CD8-positive, alpha-beta memory T cell (primary cell): ENCODE measurements around the gene CEP85. TPM values are rescaled to one million over a fixed set of nuclear protein-coding genes. Genes with fewer than 3 reads are reported as not detected.

Experiments used
- CTCF ChIA-PET: fragments of 350-600 bp; sonication (Branson Sonifier 250); formaldehyde crosslinking; loops from one replicate; lab custom pipeline; 2021; ENCODE audit warnings: antibody characterized with exemption; lab: Charles Lee
- POLR2A ChIA-PET: fragments of 350-600 bp; sonication (Branson Sonifier 250); formaldehyde crosslinking; loops from one replicate; lab custom pipeline; 2021; ENCODE audit warnings: antibody characterized with exemption; lab: Charles Lee
- DNase-seq, 5 donors: peaks; one replicate each; pipeline versions ENCODE4 v3.0.0 to v3.0.0-alpha.2; 2020 to 2022; ENCODE audit warnings: mixed read lengths in 1 of 5
- H3K27ac ChIP-seq: one replicate; pipeline ENCODE4 v1.7.0; 2013; ENCODE audit warnings: low read depth, mild to moderate bottlenecking, low read length, moderate library complexity
- H3K27me3 ChIP-seq: 2 replicates; pipeline ENCODE4 v1.7.0; 2013; ENCODE audit warnings: low read length, mild to moderate bottlenecking; ENCODE audit not compliant: insufficient read depth, poor library complexity, severe bottlenecking
- H3K36me3 ChIP-seq: 2 replicates; pipeline ENCODE4 v1.7.0; 2013; ENCODE audit warnings: mild to moderate bottlenecking, low read length, moderate library complexity; ENCODE audit not compliant: insufficient read depth
- H3K4me1 ChIP-seq: 2 replicates; pipeline ENCODE4 v1.7.0; 2013; ENCODE audit warnings: mild to moderate bottlenecking, low read length, moderate library complexity; ENCODE audit not compliant: insufficient read depth
- H3K4me3 ChIP-seq: 2 replicates; pipeline ENCODE4 v1.7.0; 2013; ENCODE audit warnings: mild to moderate bottlenecking, low read length
- H3K9me3 ChIP-seq: 2 replicates; pipeline ENCODE4 v1.7.0; 2013; ENCODE audit warnings: mild to moderate bottlenecking, low read length
- H3K27ac Mint-ChIP-seq, 8 donors: one replicate each; pipeline ENCODE4 v1.8.0; 2020 to 2021; ENCODE audit warnings: mixed read lengths in 8 of 8, mild to moderate bottlenecking in 6 of 8, inconsistent platforms in 3 of 8, moderate library complexity in 3 of 8
- H3K27me3 Mint-ChIP-seq, 2 donors: one replicate each; pipeline ENCODE4 v1.8.0; 2020 to 2021; ENCODE audit warnings: mixed read lengths in 2 of 2, mild to moderate bottlenecking in 1 of 2, moderate library complexity in 1 of 2
- H3K36me3 Mint-ChIP-seq, 3 donors: one replicate each; pipeline ENCODE4 v1.8.0; 2020 to 2021; ENCODE audit warnings: mixed read lengths in 3 of 3, inconsistent platforms in 1 of 3, mild to moderate bottlenecking in 1 of 3
- H3K4me1 Mint-ChIP-seq, 3 donors: one replicate each; pipeline ENCODE4 v1.8.0; 2020 to 2021; ENCODE audit warnings: mixed read lengths in 3 of 3, inconsistent platforms in 1 of 3, mild to moderate bottlenecking in 1 of 3
- H3K4me3 Mint-ChIP-seq, 7 donors: one replicate each; pipeline ENCODE4 v1.8.0; 2020 to 2021; ENCODE audit warnings: mixed read lengths in 7 of 7, mild to moderate bottlenecking in 6 of 7, moderate library complexity in 4 of 7, inconsistent platforms in 2 of 7
- H3K9me3 Mint-ChIP-seq, 5 donors: one replicate each; pipeline ENCODE4 v1.8.0; 2020 to 2022; ENCODE audit warnings: mixed read lengths in 5 of 5, mild to moderate bottlenecking in 3 of 5, moderate library complexity in 2 of 5, inconsistent platforms in 1 of 5
- polyA plus RNA-seq: library from polyadenylated mRNA; unstranded; fragments of 300-500 nt; fragmentation: Illumina TruSeq; gene quantifications from one replicate; pipeline ENCODE4 v1.2.3, GENCODE V29; 2021
- total RNA-seq, 2 experiments: library from RNA; stranded (reverse); gene quantifications; one replicate each; pipeline ENCODE4 v1.2.3, GENCODE V29; 2021

Gene CEP85
- 10 to 100 TPM; 28.8 to 29.7 TPM for total RNA-seq
- polyA plus RNA-seq = 7.7 TPM

DNA sequence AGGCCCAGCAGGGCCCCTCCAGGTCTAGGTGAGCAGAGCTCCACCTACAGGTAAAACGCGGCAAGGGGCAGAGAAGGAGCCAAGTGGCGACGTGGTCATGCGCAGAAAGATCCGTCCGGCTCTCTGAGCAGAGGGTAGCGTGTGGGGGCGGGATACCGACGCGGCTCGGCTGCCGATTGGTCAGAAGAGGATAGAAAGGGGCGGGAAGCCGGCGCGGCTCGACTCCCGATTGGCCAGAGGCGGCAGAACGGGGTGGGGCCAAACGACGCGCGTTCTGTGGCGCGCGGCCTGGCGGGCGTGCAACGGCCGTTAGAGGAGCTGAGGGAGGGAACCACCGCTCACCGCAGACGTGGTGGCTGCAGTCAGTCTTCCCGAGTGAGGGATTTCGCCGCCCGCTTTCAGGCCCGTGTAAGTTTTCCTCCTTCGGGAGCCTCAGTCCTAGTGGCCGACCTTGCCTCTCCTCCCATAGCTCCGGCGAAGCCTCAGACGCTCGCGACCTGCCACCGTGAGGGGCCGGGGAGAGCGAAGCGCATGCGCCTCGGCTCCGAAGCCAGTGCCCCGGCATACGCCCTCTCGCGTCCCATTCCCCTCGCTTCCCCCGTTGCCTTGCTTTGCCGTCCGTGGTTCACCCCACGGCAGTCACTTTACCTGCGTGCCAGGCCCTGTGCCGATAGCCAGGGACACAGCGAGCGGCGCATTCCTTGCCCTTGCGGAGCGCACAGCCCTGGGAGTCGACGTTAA, at the start of gene CEP85:
Gene CEP85 (plus strand): TSS at position 298 of the 741 bp plus-strand sequence. CDS start 5,584 bp downstream, outside the sequence.
- ChIA-PET CTCF (interaction anchor here (0.7 to 5.9 kb wide), 57 partner anchors 10 to 340 kb away, joined by 3 to 87 read pairs (median 4); partner anchors contain the start of genes C1orf232, CD52, CNKSR1 and DHDDS), POLR2A (interaction anchor here (0.5 to 1.5 kb wide), 11 partner anchors 7 to 1471 kb away, joined by 3 to 6 read pairs (median 3); partner anchors contain the start of genes PDIK1L and ZNF593)
- H3K4me3 Mint-ChIP-seq = peak within 1 kb of the TSS; percentile 95 to 99 (median 97)
- H3K27ac Mint-ChIP-seq = peak within 1 kb of the TSS; percentile 91 to 98 (median 96)
- no peaks in the 10 kb centered on the region for H3K9me3 ChIP-seq
- peaks cover 29% of the 10 kb centered on the region for H3K4me1 ChIP-seq
- H3K27me3 Mint-ChIP-seq = peaks cover 0 to 5% of the 10 kb centered on the region in 2 donors
- H3K27me3 ChIP-seq = no peaks in the 10 kb centered on the region
- peaks cover 0 to 5% (median 0%) of the 10 kb centered on the region in 3 donors for H3K36me3 Mint-ChIP-seq
- no peaks in the 10 kb centered on the region for H3K9me3 Mint-ChIP-seq
- H3K4me3 ChIP-seq = peak within 1 kb of the TSS; percentile 96
- DNase-seq = peak; percentile 97 to 99 (median 98)
- H3K36me3 ChIP-seq = no peaks in the 10 kb centered on the region
- H3K4me1 Mint-ChIP-seq = peaks cover 29 to 38% (median 35%) of the 10 kb centered on the region in 3 donors
- peak within 1 kb of the TSS; percentile 89 for H3K27ac ChIP-seq

GRCh38 chr1:26184883-26185282, 49.1 kb upstream of the CEP85 start:
- Histone ChIP-seq H3K36me3 (no peaks in the 10 kb centered on the region), H3K4me3 (no peak overlapping the region), H3K27ac (no peak overlapping the region), H3K4me1 (no peaks in the 10 kb centered on the region), H3K27me3 (no peaks in the 10 kb centered on the region), H3K9me3 (no peaks in the 10 kb centered on the region)
- no peaks in the 10 kb centered on the region for H3K9me3 Mint-ChIP-seq
- ChIA-PET POLR2A (no interaction called here), CTCF (no interaction called here)
- DNase-seq = no peak
- H3K4me3 Mint-ChIP-seq = no peak overlapping the region
- no peaks in the 10 kb centered on the region for H3K27me3 Mint-ChIP-seq
- no peaks in the 10 kb centered on the region for H3K36me3 Mint-ChIP-seq
- H3K4me1 Mint-ChIP-seq = no peaks in the 10 kb centered on the region
- no peak overlapping the region for H3K27ac Mint-ChIP-seq

DNA sequence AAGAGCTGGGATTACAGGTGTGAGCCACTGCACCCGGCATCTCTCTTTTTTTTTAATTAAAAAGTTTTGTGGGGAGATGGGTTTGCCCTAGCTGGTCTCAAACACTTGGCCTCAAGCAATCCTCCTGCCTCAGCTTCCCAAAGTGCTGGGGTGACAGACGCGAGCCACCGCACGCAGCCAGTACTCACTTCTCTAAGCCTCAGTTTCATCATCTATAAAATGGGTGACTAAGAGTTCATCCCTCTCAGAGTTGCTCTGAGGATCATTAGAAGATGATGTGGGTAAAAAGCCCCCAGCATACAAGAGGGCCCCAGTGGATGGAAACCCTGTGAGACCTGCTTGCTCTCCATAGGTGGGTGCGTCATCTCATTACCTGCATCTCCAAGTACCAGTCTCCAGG, 46.1 kb upstream of the CEP85 start:
- H3K27ac Mint-ChIP-seq = no peak overlapping the region
- H3K27ac ChIP-seq = no peak overlapping the region
- H3K27me3 Mint-ChIP-seq = no peaks in the 10 kb centered on the region
- peaks cover 4 to 8% (median 7%) of the 10 kb centered on the region in 3 donors for H3K4me1 Mint-ChIP-seq
- no peak for DNase-seq
- no peaks in the 10 kb centered on the region for H3K36me3 Mint-ChIP-seq
- H3K27me3 ChIP-seq = no peaks in the 10 kb centered on the region
- CTCF ChIA-PET = interaction anchor here (1.3 to 1.9 kb wide), 2 partner anchors 18 to 46 kb away, joined by 3 to 6 read pairs; partner anchors contain the start of gene CEP85
- H3K36me3 ChIP-seq = no peaks in the 10 kb centered on the region
- no peak overlapping the region for H3K4me3 Mint-ChIP-seq
- H3K9me3 Mint-ChIP-seq = no peaks in the 10 kb centered on the region
- no peaks in the 10 kb centered on the region for H3K9me3 ChIP-seq
- peaks cover 7% of the 10 kb centered on the region for H3K4me1 ChIP-seq
- no peak overlapping the region for H3K4me3 ChIP-seq
- POLR2A ChIA-PET = no interaction called here

DNA sequence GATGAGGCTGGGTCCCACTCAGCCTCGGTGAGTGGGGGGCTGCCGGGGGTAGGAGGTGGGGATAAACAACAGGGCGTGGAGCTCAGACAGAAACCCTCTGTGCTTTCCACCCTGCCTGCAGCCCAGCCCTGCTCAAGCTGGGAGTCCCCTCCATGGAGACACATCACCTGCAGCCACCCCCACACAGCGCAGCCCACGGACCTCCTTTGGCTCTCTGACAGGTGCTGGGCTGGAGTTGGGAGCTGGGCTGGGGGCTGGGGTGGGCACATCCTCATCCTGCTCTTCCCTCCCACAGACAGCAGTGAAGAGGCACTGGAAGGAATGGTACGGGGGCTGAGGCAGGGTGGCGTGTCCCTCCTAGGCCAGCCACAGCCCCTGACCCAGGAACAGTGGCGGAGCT, 45.5 kb upstream of the CEP85 start:
- Mint-ChIP-seq H3K4me1 (peaks cover 4 to 8% (median 7%) of the 10 kb centered on the region in 3 donors), H3K9me3 (no peaks in the 10 kb centered on the region), H3K4me3 (no peak overlapping the region), H3K27me3 (peaks cover 0 to 1% of the 10 kb centered on the region in 2 donors), H3K36me3 (no peaks in the 10 kb centered on the region), H3K27ac (no peak overlapping the region)
- Histone ChIP-seq H3K36me3 (no peaks in the 10 kb centered on the region), H3K27ac (no peak overlapping the region), H3K9me3 (no peaks in the 10 kb centered on the region), H3K27me3 (no peaks in the 10 kb centered on the region), H3K4me1 (peaks cover 7% of the 10 kb centered on the region), H3K4me3 (no peak overlapping the region)
- ChIA-PET POLR2A (no interaction called here), CTCF (interaction anchor here (2.0 kb wide), 1 partner anchor 46 kb away, joined by 11 read pairs; the partner anchor contains the start of gene CEP85)
- no peak for DNase-seq

- H3K27ac Mint-ChIP-seq = peak overlapping the region in 1 of 8 donors; percentile 44
- POLR2A ChIA-PET = no interaction called here
Measured at GRCh38 chr1:26189331-26189730, 44.7 kb upstream of the CEP85 start.

DNA sequence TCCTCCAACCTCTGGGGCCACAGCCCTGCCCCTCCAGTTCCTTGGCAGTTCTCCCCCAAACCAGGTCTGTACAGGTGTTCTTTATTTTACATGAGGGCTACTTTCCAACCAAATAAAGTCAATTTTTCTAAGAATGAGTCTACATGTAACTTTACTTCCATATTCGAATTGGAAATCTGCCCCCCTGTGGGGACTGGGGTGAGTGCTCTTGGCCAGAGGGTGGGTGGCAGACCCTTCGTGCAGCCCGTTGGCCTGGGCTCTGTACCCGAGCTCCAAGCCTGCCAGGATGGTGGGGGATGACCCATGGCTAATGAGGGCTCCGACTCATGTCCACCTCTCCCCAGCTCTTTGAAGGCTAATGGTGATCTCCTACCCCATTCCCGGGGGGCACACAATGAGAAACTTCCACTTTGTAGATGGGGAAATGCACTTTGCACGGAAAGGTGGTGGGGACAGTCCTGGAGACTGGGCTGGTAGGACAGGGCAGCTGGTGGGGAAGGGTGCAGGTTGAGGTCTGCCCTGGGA, 44.2 kb upstream of the CEP85 start:
- peak overlapping the region in 1 of 8 donors; percentile 44 for H3K27ac Mint-ChIP-seq
- CTCF ChIA-PET = interaction anchor here (0.7 to 2.7 kb wide), 7 partner anchors 10 to 227 kb away, joined by 3 to 11 read pairs (median 4); partner anchors contain the start of genes CEP85 and ZNF593

More at GRCh38 chr1:26189331-26189730, 44.7 kb upstream of the CEP85 start:
- Histone ChIP-seq H3K4me1 (peaks cover 7% of the 10 kb centered on the region), H3K4me3 (no peak overlapping the region), H3K36me3 (no peaks in the 10 kb centered on the region), H3K9me3 (no peaks in the 10 kb centered on the region), H3K27me3 (no peaks in the 10 kb centered on the region), H3K27ac (no peak overlapping the region)
- Mint-ChIP-seq H3K4me1 (peaks cover 4 to 8% (median 7%) of the 10 kb centered on the region in 3 donors), H3K27me3 (peaks cover 0 to 3% of the 10 kb centered on the region in 2 donors), H3K9me3 (no peaks in the 10 kb centered on the region), H3K36me3 (no peaks in the 10 kb centered on the region), H3K4me3 (no peak overlapping the region)
- no peak for DNase-seq
- CTCF ChIA-PET = interaction anchor here (0.7 to 2.7 kb wide), 7 partner anchors 9 to 228 kb away, joined by 3 to 11 read pairs (median 4); partner anchors contain the start of genes CEP85 and ZNF593

DNA sequence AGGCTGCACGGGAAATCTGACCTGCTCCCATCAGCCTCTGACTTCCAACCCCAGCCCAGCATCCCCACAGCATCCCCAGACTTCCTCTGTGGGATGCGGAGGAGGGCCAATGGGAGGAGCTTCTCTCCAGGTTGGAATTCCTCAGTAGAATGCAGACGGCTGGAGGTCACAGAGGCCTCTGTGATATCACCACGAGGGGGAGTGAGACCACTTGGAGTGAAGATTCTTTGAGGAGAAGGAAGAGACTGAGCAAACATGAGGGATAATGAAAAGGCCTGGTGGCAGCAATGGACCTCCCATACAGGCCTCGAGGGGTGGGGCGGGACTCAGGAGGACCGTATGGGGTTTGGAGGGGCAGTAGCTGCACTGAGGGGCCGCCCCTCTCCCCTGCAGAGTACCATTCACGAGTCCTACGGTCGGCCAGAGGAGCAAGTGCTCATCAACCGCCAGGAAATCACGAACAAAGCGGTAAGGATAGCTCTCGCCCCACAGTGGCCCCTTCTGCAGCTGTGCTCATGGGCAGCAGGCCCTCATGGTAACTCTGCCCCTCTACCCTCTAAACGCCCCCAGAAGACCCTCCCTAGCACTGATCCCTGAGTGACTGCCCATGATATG, 43.5 kb upstream of the CEP85 start, which contains the start of gene CATSPER4:
Gene CATSPER4 (plus strand): TSS at position 230 of the 615 bp plus-strand sequence. CDS start 26 bp downstream, at position 256.
- Mint-ChIP-seq H3K27me3 (peaks cover 0 to 3% of the 10 kb centered on the region in 2 donors), H3K4me3 (no peak within 1 kb of the TSS), H3K4me1 (peaks cover 4 to 8% (median 7%) of the 10 kb centered on the region in 3 donors), H3K27ac (peak within 1 kb of the TSS in 3 of 8 donors; percentile 44 to 61 (median 44)), H3K36me3 (no peaks in the 10 kb centered on the region), H3K9me3 (no peaks in the 10 kb centered on the region)
- no peak for DNase-seq
- ChIA-PET CTCF (interaction anchor here (0.8 to 2.7 kb wide), 5 partner anchors 10 to 44 kb away, joined by 3 to 11 read pairs (median 4); partner anchors contain the start of genes CEP85 and ZNF593), POLR2A (no interaction called here)
- Histone ChIP-seq H3K36me3 (no peaks in the 10 kb centered on the region), H3K9me3 (no peaks in the 10 kb centered on the region), H3K27ac (no peak within 1 kb of the TSS), H3K4me3 (no peak within 1 kb of the TSS), H3K27me3 (no peaks in the 10 kb centered on the region), H3K4me1 (peaks cover 7% of the 10 kb centered on the region)

More for the DNA sequence above, 44.2 kb upstream of the CEP85 start:
- Mint-ChIP-seq H3K4me1 (peaks cover 4 to 8% (median 7%) of the 10 kb centered on the region in 3 donors), H3K4me3 (no peak overlapping the region), H3K36me3 (no peaks in the 10 kb centered on the region), H3K27me3 (peaks cover 0 to 3% of the 10 kb centered on the region in 2 donors), H3K9me3 (no peaks in the 10 kb centered on the region)
- POLR2A ChIA-PET = no interaction called here
- Histone ChIP-seq H3K27me3 (no peaks in the 10 kb centered on the region), H3K9me3 (no peaks in the 10 kb centered on the region), H3K27ac (no peak overlapping the region), H3K4me1 (peaks cover 7% of the 10 kb centered on the region), H3K4me3 (no peak overlapping the region), H3K36me3 (no peaks in the 10 kb centered on the region)
- DNase-seq = no peak
